GM20000 (cell line): Measurements from ENCODE around the gene HPS3.
"Not testable (repeated sequence)": the region's sequence is repeated elsewhere in the genome, so short reads cannot be mapped to it uniquely, and the experiment has no call there.

Experiments
- DNase-seq: peaks from one replicate; pipeline ENCODE4 v3.0.0; 2012; ENCODE audit warnings: low spot score
- TF ChIP-seq, protein P1 (sequence below): IDR thresholded peaks from 2 replicates; pipeline ENCODE4 v1.5.1; 2012; ENCODE audit warnings: mild to moderate bottlenecking, control low read depth; ENCODE audit errors: extremely low read depth, missing control alignments

The HPS3 gene

DNA sequence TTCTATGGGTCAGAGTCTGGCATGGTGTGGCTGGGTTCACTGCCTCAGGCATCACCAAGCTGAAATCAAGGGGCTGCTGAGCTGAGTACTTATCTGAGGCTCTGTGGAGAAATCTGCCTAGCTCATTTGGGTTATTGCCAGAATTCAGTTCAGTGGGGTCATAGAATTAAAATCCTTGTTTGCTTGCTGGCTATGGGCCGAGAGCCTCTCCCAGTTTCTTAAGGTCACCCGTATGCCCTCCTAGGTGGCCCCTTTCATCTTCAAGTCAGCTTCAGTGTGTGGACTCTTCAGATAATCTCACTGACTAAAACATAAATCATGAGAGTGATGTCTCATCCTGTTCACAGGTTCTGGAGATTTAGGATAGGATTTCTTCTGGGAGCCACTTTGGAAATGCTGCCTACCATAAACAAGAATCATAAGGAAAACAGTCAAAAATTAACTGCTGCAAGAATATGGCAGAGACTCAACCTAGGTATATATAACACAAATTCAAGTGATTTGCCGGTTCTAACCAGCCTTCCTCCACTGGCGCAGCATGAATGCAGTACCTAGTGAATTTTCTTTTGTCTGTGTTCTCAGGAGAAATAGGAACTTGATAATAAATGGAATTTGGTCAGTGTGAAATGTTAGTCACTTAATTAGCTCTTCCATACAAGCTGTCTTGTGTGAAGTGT lies 86.9 kb downstream of the HPS3 start:
- TF ChIP-seq, protein P1, sequence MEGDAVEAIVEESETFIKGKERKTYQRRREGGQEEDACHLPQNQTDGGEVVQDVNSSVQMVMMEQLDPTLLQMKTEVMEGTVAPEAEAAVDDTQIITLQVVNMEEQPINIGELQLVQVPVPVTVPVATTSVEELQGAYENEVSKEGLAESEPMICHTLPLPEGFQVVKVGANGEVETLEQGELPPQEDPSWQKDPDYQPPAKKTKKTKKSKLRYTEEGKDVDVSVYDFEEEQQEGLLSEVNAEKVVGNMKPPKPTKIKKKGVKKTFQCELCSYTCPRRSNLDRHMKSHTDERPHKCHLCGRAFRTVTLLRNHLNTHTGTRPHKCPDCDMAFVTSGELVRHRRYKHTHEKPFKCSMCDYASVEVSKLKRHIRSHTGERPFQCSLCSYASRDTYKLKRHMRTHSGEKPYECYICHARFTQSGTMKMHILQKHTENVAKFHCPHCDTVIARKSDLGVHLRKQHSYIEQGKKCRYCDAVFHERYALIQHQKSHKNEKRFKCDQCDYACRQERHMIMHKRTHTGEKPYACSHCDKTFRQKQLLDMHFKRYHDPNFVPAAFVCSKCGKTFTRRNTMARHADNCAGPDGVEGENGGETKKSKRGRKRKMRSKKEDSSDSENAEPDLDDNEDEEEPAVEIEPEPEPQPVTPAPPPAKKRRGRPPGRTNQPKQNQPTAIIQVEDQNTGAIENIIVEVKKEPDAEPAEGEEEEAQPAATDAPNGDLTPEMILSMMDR = no peak
- DNase-seq = no peak

- TF ChIP-seq, protein P1 = no peak
- DNase-seq = no peak
These were observed 87.9 kb downstream of the HPS3 start for GRCh38 chr3:149217347-149217746.

DNA sequence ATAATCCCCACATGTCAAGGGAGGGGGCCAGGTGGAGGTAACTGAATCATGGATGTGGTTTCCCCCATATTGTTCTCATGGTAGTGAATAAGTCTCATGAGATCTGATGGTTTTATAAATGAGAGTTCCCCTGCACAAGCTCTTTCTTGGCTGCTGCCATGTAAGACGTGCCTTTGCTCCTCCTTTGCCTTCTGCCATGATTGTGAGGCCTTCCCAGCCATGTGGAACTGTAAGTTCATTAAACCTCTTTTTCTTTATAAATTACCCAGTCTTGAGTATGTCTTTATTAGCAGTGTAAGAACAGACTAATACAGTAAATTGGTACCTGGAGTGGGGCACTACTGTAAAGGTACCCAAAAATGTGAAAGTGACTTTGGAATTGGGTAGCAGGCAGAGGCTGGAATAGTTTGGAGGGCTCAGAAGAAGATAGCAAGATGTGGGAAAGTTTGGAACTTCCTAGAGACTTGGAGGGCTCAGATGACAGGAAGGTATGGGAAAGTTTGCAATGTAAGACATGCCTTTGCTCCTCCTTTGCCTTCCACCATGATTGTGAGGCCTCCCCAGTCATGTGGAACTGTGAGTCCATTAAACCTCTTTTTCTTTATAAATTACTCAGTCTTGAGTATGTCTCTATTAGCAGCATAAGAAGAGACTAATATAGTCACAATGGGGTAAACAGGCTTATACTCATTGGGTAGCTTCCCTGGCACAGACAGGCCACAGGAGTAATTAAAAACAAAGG lies 90.1 kb downstream of the HPS3 start:
- DNase-seq = not testable (repeated sequence)

DNA sequence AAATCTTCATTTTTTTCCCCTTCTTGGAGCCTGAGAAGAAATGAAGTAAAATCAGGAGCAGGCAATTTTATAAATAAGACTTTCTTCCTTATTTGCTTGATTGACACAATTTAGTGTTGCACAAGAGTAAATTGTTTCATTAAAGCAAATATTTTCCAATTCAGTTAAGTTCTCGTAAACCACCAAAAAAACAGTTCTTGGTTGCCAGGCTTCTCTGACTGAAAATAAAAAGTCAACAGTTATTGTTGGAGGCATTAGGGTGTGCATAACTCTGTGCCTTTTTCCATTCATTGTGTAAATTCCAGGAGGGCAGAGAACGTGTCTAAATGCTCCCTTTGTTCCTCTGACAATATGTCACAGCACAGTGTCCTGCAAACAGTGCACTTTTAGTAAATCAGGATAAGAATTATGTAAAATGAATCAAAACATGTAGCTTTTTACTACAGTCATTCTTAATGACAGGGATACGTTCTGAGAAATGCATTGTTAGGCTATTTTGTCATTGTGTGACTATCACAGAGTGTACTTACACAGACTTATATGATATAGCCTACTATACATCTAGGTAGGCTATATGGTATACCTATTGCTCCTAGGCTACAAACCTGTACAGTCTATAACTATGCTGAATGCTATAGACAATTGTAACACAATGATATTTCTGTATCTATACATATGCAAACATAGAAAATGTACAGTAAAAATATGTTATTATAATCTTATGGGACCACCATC lies 92.5 kb downstream of the HPS3 start, which contains the start of gene CP:
CP (minus strand) TSS at position 47 of the 735 bp plus-strand sequence; CDS start at position 10, 37 bp downstream.
- no peak for DNase-seq
- TF ChIP-seq, protein P1 = no peak
